ENCODE results near the gene DDIAS. TPM values are rescaled to one million over a fixed set of nuclear protein-coding genes. Genes with fewer than 3 reads are reported as not detected.

Gene DDIAS
- total and polyA plus RNA-seq, 10 of the 15 experiments (the other 5 are each of a cell fraction or from before 2014, with no cell fraction given): 6.9 to 27.8 (median 12.9) TPM

DNA sequence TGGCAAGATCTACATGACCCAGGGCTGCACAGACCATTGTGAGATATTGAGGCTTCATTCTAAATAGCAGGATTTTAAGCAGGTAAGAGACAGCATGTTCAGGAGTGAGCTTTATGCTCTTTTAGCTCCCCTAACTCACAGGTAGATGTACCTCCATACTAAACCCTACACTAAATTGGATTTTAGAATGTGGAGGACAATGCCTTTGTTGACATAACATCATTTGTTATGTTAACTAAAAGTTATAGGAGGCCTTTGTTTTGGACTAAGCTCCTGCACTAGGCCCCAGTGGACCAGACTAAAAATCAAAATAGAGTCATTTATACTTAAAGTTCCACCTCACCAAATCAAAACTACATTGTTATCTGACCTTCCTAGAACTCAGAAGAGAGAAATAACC lies 6.8 kb downstream of the DDIAS start:
- H3K27ac ChIP-seq (ENCODE audit: control insufficient read depth, insufficient read depth): peak overlapping the region; percentile 16; the same call in 1 of the 2 replicates
- FAIRE-seq: no peak
- POLR2A ChIA-PET: interaction anchor here (0.8 kb wide), 1 partner anchor 287 kb away, joined by 3 read pairs; no protein-coding TSS in a partner anchor
- SMC1A ChIA-PET (ENCODE audit: uncharacterized antibody, unreplicated experiment): interaction anchor here (0.8 to 4.5 kb wide), 20 partner anchors 12 to 815 kb away, joined by 3 to 50 read pairs (median 4); partner anchors contain the start of gene PCF11
- H3K9me3 ChIP-seq (replicated peaks; ENCODE audit: control insufficient read depth, insufficient read depth, low read length): peaks cover 8% of the 10 kb centered on the region; the same call in 2 of the 3 replicates
- no peaks in the 10 kb centered on the region for H4K20me1 ChIP-seq (ENCODE audit: control insufficient read depth, insufficient read depth)
- peaks cover 26% of the 10 kb centered on the region for H3K79me2 ChIP-seq (ENCODE audit: control insufficient read depth, insufficient read depth, low read length)
- H3K4me2 ChIP-seq (ENCODE audit: control insufficient read depth, insufficient read depth): peak overlapping the region; percentile 38; the same call in 1 of the 2 replicates
- DNase-seq (ENCODE audit: low read depth, low spot score): no peak
- H3K36me3 ChIP-seq (ENCODE audit: control insufficient read depth in 2 of 2, insufficient read depth in 2 of 2, low read length in 1 of 2): no peaks in the 10 kb centered on the region
- TF ChIP-seq ZNF622 (IDR thresholded peaks at IDR 0.05) (no peak), SPI1 (IDR thresholded peaks at IDR 0.05; ENCODE audit: borderline replicate concordance, insufficient read depth, low read depth, low read length) (no peak)
- TF ChIP-seq, protein P1, sequence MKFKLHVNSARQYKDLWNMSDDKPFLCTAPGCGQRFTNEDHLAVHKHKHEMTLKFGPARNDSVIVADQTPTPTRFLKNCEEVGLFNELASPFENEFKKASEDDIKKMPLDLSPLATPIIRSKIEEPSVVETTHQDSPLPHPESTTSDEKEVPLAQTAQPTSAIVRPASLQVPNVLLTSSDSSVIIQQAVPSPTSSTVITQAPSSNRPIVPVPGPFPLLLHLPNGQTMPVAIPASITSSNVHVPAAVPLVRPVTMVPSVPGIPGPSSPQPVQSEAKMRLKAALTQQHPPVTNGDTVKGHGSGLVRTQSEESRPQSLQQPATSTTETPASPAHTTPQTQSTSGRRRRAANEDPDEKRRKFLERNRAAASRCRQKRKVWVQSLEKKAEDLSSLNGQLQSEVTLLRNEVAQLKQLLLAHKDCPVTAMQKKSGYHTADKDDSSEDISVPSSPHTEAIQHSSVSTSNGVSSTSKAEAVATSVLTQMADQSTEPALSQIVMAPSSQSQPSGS (IDR thresholded peaks at IDR 0.05; ENCODE audit: low read length): no peak
- H3K9ac ChIP-seq (ENCODE audit: control insufficient read depth, insufficient read depth, low read length): no peak overlapping the region
- H3K4me1 ChIP-seq (ENCODE audit: control insufficient read depth, insufficient read depth, low read length): peaks cover 15% of the 10 kb centered on the region; the same call in 1 of the 2 replicates
- in situ Hi-C loops (cut with MboI) (loop anchor here (10.0 kb wide), 2 partner anchors 166 to 376 kb away; partner anchors contain the start of genes CCDC90B and RAB30), intact Hi-C loops (cut with micrococcal nuclease; ENCODE audit: unreplicated experiment) (loop anchor here (5.0 kb wide), 2 partner anchors 814 to 914 kb away; no protein-coding TSS in a partner anchor)
- no peak overlapping the region for H3K4me3 ChIP-seq
- H3K27me3 ChIP-seq (replicated peaks in 1 of 2; ENCODE audit: control insufficient read depth in 2 of 2, insufficient read depth in 2 of 2, low read length in 1 of 2): no peaks in the 10 kb centered on the region
- RAD21 ChIA-PET (ENCODE audit: unreplicated experiment): interaction anchor here (0.6 to 3.2 kb wide), 14 partner anchors 12 to 911 kb away, joined by 3 to 20 read pairs (median 4); partner anchors contain the start of gene PCF11
- CTCF ChIA-PET: interaction anchor here (0.9 to 8.7 kb wide), 12 partner anchors 11 to 347 kb away, joined by 3 to 87 read pairs (median 5); partner anchors contain the start of gene PCF11
- peak; percentile 38 for ATAC-seq
- no TSS peak for BruUV-seq (replicated peaks)
- H2AFZ ChIP-seq (ENCODE audit: control insufficient read depth, low read depth, low read length): peak overlapping the region; percentile 35; the same call in 1 of the 2 replicates
